RPMI8226 (cell line): Measurements from ENCODE around the gene BCR.
A peak's percentile ranks its signal among the peaks of the same experiment; 100 is the strongest.

Source experiments
- DNase-seq: peaks from one replicate; pipeline ENCODE4 v3.0.0-alpha.2; 2015

The BCR gene

GRCh38 chr22:23151827-23152226, 28.5 kb upstream of the BCR start:
- DNase-seq, result no peak

GRCh38 chr22:23152238-23153114, 27.8 kb upstream of the BCR start:
- DNase-seq, result no peak

GRCh38 chr22:23153994-23154393, 26.3 kb upstream of the BCR start:
- no peak for DNase-seq

GRCh38 chr22:23154461-23154860, 25.8 kb upstream of the BCR start:
- DNase-seq, result no peak

GRCh38 chr22:23155143-23155542, 25.2 kb upstream of the BCR start:
- DNase-seq, result no peak

GRCh38 chr22:23155831-23156230, 24.5 kb upstream of the BCR start:
- no peak for DNase-seq

- DNase-seq, result no peak
These were observed 24.0 kb upstream of the BCR start for GRCh38 chr22:23156286-23156685.

GRCh38 chr22:23157560-23158515, 22.5 kb upstream of the BCR start:
- peak; percentile 48 for DNase-seq

GRCh38 chr22:23158516-23159290, 21.6 kb upstream of the BCR start:
- no peak for DNase-seq

- DNase-seq, result no peak
These were observed 21.0 kb upstream of the BCR start for GRCh38 chr22:23159291-23159630.

- DNase-seq, result no peak
These were observed 19.3 kb upstream of the BCR start for GRCh38 chr22:23161029-23161428.

- DNase-seq, result no peak
These were observed 18.7 kb upstream of the BCR start for GRCh38 chr22:23161574-23161973.

GRCh38 chr22:23163665-23164064, 16.6 kb upstream of the BCR start:
- no peak for DNase-seq

GRCh38 chr22:23164091-23164490, 16.2 kb upstream of the BCR start:
- DNase-seq, result no peak

- no peak for DNase-seq
These were observed 14.1 kb upstream of the BCR start for GRCh38 chr22:23166042-23166831.

GRCh38 chr22:23166841-23167616, 13.3 kb upstream of the BCR start:
- no peak for DNase-seq

- DNase-seq, result no peak
These were observed 11.8 kb upstream of the BCR start for GRCh38 chr22:23168391-23169042.

- DNase-seq, result no peak
These were observed 11.3 kb upstream of the BCR start for GRCh38 chr22:23169043-23169406.

GRCh38 chr22:23175817-23176644, 4.3 kb upstream of the BCR start:
- no peak for DNase-seq

GRCh38 chr22:23176645-23177027, 3.7 kb upstream of the BCR start:
- no peak for DNase-seq
